GM03348 (cell line): ENCODE results near the gene CASQ2.

Source experiments
- DNase-seq: peaks from one replicate; pipeline ENCODE4 v3.0.0; 2012; ENCODE audit warnings: low spot score

Gene CASQ2

GRCh38 chr1:115660151-115660550 is 108.4 kb downstream of the CASQ2 start:
- no peak for DNase-seq

- DNase-seq: no peak
Observed at GRCh38 chr1:115658646-115659045, 109.9 kb downstream of the CASQ2 start.

- no peak for DNase-seq
Observed at GRCh38 chr1:115656461-115657077, 111.9 kb downstream of the CASQ2 start.

- DNase-seq: no peak
Observed at GRCh38 chr1:115655916-115656315, 112.6 kb downstream of the CASQ2 start.

- DNase-seq: no peak
Observed at GRCh38 chr1:115655306-115655663, 113.2 kb downstream of the CASQ2 start.

GRCh38 chr1:115654663-115655305 is 113.7 kb downstream of the CASQ2 start:
- peak; percentile 35 for DNase-seq

- DNase-seq: no peak
Observed at GRCh38 chr1:115654125-115654524, 114.4 kb downstream of the CASQ2 start.

- no peak for DNase-seq
Observed at GRCh38 chr1:115652236-115652788, 116.2 kb downstream of the CASQ2 start.

- DNase-seq: no peak
Observed at GRCh38 chr1:115651391-115651790, 117.1 kb downstream of the CASQ2 start.

- no peak for DNase-seq
Observed at GRCh38 chr1:115650961-115651360, 117.6 kb downstream of the CASQ2 start.
